Gastrocnemius medialis (tissue), 4 donors: Measurements from ENCODE around the gene SH3TC1. TPM values are rescaled to one million over a fixed set of nuclear protein-coding genes. Genes with fewer than 3 reads are reported as not detected.

Source experiments
- ATAC-seq, 2 donors: fragments of 150-250 bp; one replicate each; pipeline ENCODE4 v1.9.1; 2016
- DNase-seq, 2 donors: peaks; one replicate each; pipeline ENCODE4 v3.0.0-alpha.2; 2019
- H3K27ac ChIP-seq, 4 donors: fragments of 200-600 bp; sonication (generic); 1 replicate in 1 of 4; 2 replicates in 3 of 4; pipeline ENCODE4 v1.5.1; 2016 to 2018; ENCODE audit warnings: mild to moderate bottlenecking in 2 of 4, moderate library complexity in 1 of 4
- H3K27me3 ChIP-seq, 3 donors: fragments of 200-600 bp; sonication (generic) in 2 of 3; 1 replicate in 1 of 3; 2 replicates in 2 of 3; pipeline versions ENCODE4 v1.5.1 to v1.6.0; 2016 to 2019; ENCODE audit warnings: mild to moderate bottlenecking in 1 of 3, moderate library complexity in 1 of 3
- H3K36me3 ChIP-seq, 2 donors: fragments of 200-600 bp; sonication (generic) in 1 of 2; one replicate each; pipeline ENCODE4 v1.5.1; 2017 to 2018
- H3K4me1 ChIP-seq, 2 donors: fragments of 200-600 bp; sonication (generic) in 1 of 2; one replicate each; pipeline ENCODE4 v1.5.1; 2016 to 2017; ENCODE audit warnings: mild to moderate bottlenecking in 2 of 2
- H3K4me3 ChIP-seq, 4 donors: fragments of 200-600 bp; sonication (generic) in 3 of 4; 1 replicate in 1 of 4; 2 replicates in 3 of 4; pipeline ENCODE4 v1.5.1; 2016 to 2019; ENCODE audit warnings: mild to moderate bottlenecking in 2 of 4
- H3K9me3 ChIP-seq, 3 donors: fragments of 200-600 bp; sonication (generic) in 2 of 3; 1 replicate in 1 of 3; 2 replicates in 2 of 3; pipeline ENCODE4 v1.5.1; 2016 to 2019
- CTCF ChIP-seq, 5 experiments: fragments of 450-650 bp in 3 of 5; fragments of 200-600 bp in 2 of 5; sonication (generic) in 2 of 5; IDR thresholded peaks in 4 of 5; conservative IDR thresholded peaks in 1 of 5; 1 replicate in 4 of 5; 2 replicates in 1 of 5; pipeline ENCODE4 v1.5.1; 2016 to 2019; ENCODE audit warnings: antibody characterized with exemption in 5 of 5, mild to moderate bottlenecking in 3 of 5, moderate library complexity in 3 of 5
- POLR2A ChIP-seq, 2 donors: fragments of 450-650 bp; IDR thresholded peaks; one replicate each; pipeline ENCODE4 v1.6.1; 2017; ENCODE audit warnings: antibody characterized with exemption in 2 of 2, mild to moderate bottlenecking in 2 of 2, moderate library complexity in 2 of 2
- in situ Hi-C, 4 donors: fragments of 200-750 bp; cut with MboI; loops; one replicate each; pipeline versions ENCODE4 v1.15.0 to v1.8.0; 2017; ENCODE audit warnings: low sequenced_read_pairs in 4 of 4
- intact Hi-C: fragments of 100-400 bp; cut with DNase I; formaldehyde crosslinking; loops from one replicate; pipeline ENCODE4 v1.15.1; 2023; ENCODE audit warnings: low total_unique reads
- total RNA-seq, 4 donors: library from RNA; depleted of rRNA; stranded (reverse); fragments of >200 nt; gene quantifications; one replicate each; pipeline versions ENCODE4 v1.1.0 to v1.2.3, GENCODE V29; 2016

Gene SH3TC1
- total RNA-seq, 4 donors from 2014 or later, result 2.9 to 8.5 (median 5.8) TPM

- no peak overlapping the region for H3K27ac ChIP-seq
- DNase-seq, result no peak
- intact Hi-C loops, result loop anchor here (5.0 kb wide), 1 partner anchor 61 kb away; no protein-coding TSS in a partner anchor
- H3K36me3 ChIP-seq, result no peaks in the 10 kb centered on the region
- TF ChIP-seq CTCF (IDR thresholded peaks at IDR 0.05 in 4 of 5, conservative IDR thresholded peaks at IDR 0.05 in 1 of 5) (peak in 2 of 5 experiments; percentile 35 to 38), POLR2A (IDR thresholded peaks at IDR 0.05) (no peak)
- H3K4me3 ChIP-seq, result no peak overlapping the region
- no peaks in the 10 kb centered on the region for H3K9me3 ChIP-seq
- in situ Hi-C loops, result no loop called here
- H3K27me3 ChIP-seq, result no peaks in the 10 kb centered on the region
- ATAC-seq, result no peak
- H3K4me1 ChIP-seq, result peaks cover 8 to 10% of the 10 kb centered on the region in 2 donors
Observed at GRCh38 chr4:8238515-8239053, 39.5 kb downstream of the SH3TC1 start.

- H3K27me3 ChIP-seq, result no peaks in the 10 kb centered on the region
- in situ Hi-C loops, result no loop called here
- H3K4me1 ChIP-seq, result peaks cover 8 to 10% of the 10 kb centered on the region in 2 donors
- ATAC-seq, result no peak
- no peaks in the 10 kb centered on the region for H3K36me3 ChIP-seq
- no peak for DNase-seq
- H3K9me3 ChIP-seq, result no peaks in the 10 kb centered on the region
- no peak overlapping the region for H3K4me3 ChIP-seq
- no peak overlapping the region for H3K27ac ChIP-seq
- intact Hi-C loops, result loop anchor here (5.0 kb wide), 1 partner anchor 62 kb away; no protein-coding TSS in a partner anchor
- TF ChIP-seq CTCF (IDR thresholded peaks at IDR 0.05 in 4 of 5, conservative IDR thresholded peaks at IDR 0.05 in 1 of 5) (no peak), POLR2A (IDR thresholded peaks at IDR 0.05) (no peak)
Observed at GRCh38 chr4:8239226-8239625, 40.1 kb downstream of the SH3TC1 start.

GRCh38 chr4:8239661-8240060 is 40.6 kb downstream of the SH3TC1 start:
- TF ChIP-seq CTCF (IDR thresholded peaks at IDR 0.05 in 4 of 5, conservative IDR thresholded peaks at IDR 0.05 in 1 of 5), result no peak
- H3K9me3 ChIP-seq, result no peaks in the 10 kb centered on the region
- no peak overlapping the region for H3K4me3 ChIP-seq
- no peak for ATAC-seq
- peaks cover 8 to 10% of the 10 kb centered on the region in 2 donors for H3K4me1 ChIP-seq
- intact Hi-C loops, result loop anchor here (5.0 kb wide), 2 partner anchors 62 to 353 kb away; partner anchors contain the start of gene CPZ
- H3K36me3 ChIP-seq, result no peaks in the 10 kb centered on the region
- H3K27me3 ChIP-seq, result no peaks in the 10 kb centered on the region
- H3K27ac ChIP-seq, result no peak overlapping the region
- DNase-seq, result no peak
- in situ Hi-C loops, result loop anchor here (5.0 kb wide), 2 partner anchors 163 to 168 kb away; no protein-coding TSS in a partner anchor

- in situ Hi-C loops (loop anchor here (5.0 kb wide), 2 partner anchors 162 to 167 kb away; no protein-coding TSS in a partner anchor), intact Hi-C loops (loop anchor here (5.0 kb wide), 1 partner anchor 352 kb away; the partner anchor contains the start of gene CPZ)
- no peak overlapping the region for H3K4me3 ChIP-seq
- no peak overlapping the region for H3K27ac ChIP-seq
- TF ChIP-seq POLR2A (IDR thresholded peaks at IDR 0.05), result no peak
- no peak for TF ChIP-seq CTCF (IDR thresholded peaks at IDR 0.05 in 4 of 5, conservative IDR thresholded peaks at IDR 0.05 in 1 of 5)
- no peaks in the 10 kb centered on the region for H3K9me3 ChIP-seq
- ATAC-seq (no peak), DNase-seq (no peak)
- H3K4me1 ChIP-seq, result peaks cover 8 to 10% of the 10 kb centered on the region in 2 donors
- H3K27me3 ChIP-seq, result no peaks in the 10 kb centered on the region
- no peaks in the 10 kb centered on the region for H3K36me3 ChIP-seq
Observed at GRCh38 chr4:8240211-8241041, 41.3 kb downstream of the SH3TC1 start.
